HepG2 (cell line): Measurements from ENCODE around the gene EOLA1. TPM values are rescaled to one million over a fixed set of nuclear protein-coding genes. Genes with fewer than 3 reads are reported as not detected.

Source experiments
- ATF3 ChIP-seq: sonication (generic); formaldehyde crosslinking; IDR thresholded peaks from 2 replicates; pipeline ENCODE4 v1.4.0; 2020; ENCODE audit warnings: missing genetic modification reagents
- ATF6 ChIP-seq: sonication (generic); formaldehyde crosslinking; conservative IDR thresholded peaks from 2 replicates; pipeline ENCODE4 v1.4.0; 2020; ENCODE audit warnings: missing genetic modification reagents
- CENPBD1 ChIP-seq: sonication (generic); formaldehyde crosslinking; IDR thresholded peaks from 2 replicates; pipeline ENCODE4 v1.8.0; 2022; ENCODE audit warnings: missing genetic modification reagents, low read depth, mild to moderate bottlenecking, borderline replicate concordance
- ELK4 ChIP-seq: sonication (generic); formaldehyde crosslinking; IDR thresholded peaks from 2 replicates; pipeline ENCODE4 v1.9.0; 2021; ENCODE audit warnings: missing genetic modification reagents, borderline replicate concordance
- EZH2 ChIP-seq: conservative IDR thresholded peaks from 2 replicates; pipeline ENCODE4 v1.6.1; 2012; ENCODE audit warnings: mild to moderate bottlenecking, low read depth, low read length, moderate library complexity
- FOXA3 ChIP-seq: IDR thresholded peaks from 2 replicates; pipeline ENCODE4 v1.6.1; 2016; ENCODE audit warnings: missing genetic modification reagents, missing compliant biosample characterization
- HDAC1 ChIP-seq: sonication (generic); formaldehyde crosslinking; IDR thresholded peaks from 2 replicates; pipeline ENCODE4 v1.5.1; 2020; ENCODE audit warnings: mild to moderate bottlenecking, missing genetic modification reagents
- HDAC6 ChIP-seq: fragments of 200-600 bp; sonication (generic); IDR thresholded peaks from 2 replicates; pipeline ENCODE4 v1.7.0; 2017; ENCODE audit warnings: mild to moderate bottlenecking, antibody characterized with exemption, low read length, low read depth
- IKZF4 ChIP-seq: sonication (generic); formaldehyde crosslinking; IDR thresholded peaks from 2 replicates; pipeline ENCODE4 v1.5.1; 2020; ENCODE audit warnings: borderline replicate concordance, mild to moderate bottlenecking, low read depth, missing genetic modification reagents; ENCODE audit errors: not compliant biosample characterization
- JARID2 ChIP-seq: sonication (generic); formaldehyde crosslinking; IDR thresholded peaks from 2 replicates; pipeline ENCODE4 v1.8.1; 2023; ENCODE audit warnings: missing genetic modification reagents, inconsistent platforms; ENCODE audit not compliant: insufficient replicate concordance
- KDM3A ChIP-seq: IDR thresholded peaks from 2 replicates; pipeline ENCODE4 v1.6.1; 2018; ENCODE audit warnings: low read depth, missing compliant biosample characterization
- MEF2D ChIP-seq: sonication (generic); formaldehyde crosslinking; IDR thresholded peaks from 2 replicates; pipeline ENCODE4 v1.5.1; 2020; ENCODE audit warnings: mild to moderate bottlenecking, missing genetic modification reagents
- MIER3 ChIP-seq: IDR thresholded peaks from 2 replicates; pipeline ENCODE4 v1.6.1; 2016; ENCODE audit warnings: missing compliant biosample characterization, borderline replicate concordance
- MXI1 ChIP-seq: IDR thresholded peaks from 3 replicates; pipeline ENCODE4 v1.6.1; 2012; ENCODE audit warnings: low read depth, low read length, inconsistent platforms, borderline replicate concordance
- SNRNP70 ChIP-seq: fragments of 200-400 bp; formaldehyde crosslinking; IDR thresholded peaks from 2 replicates; pipeline ENCODE4 v1.6.1; 2017; ENCODE audit warnings: mild to moderate bottlenecking, low read depth, low read length, moderate library complexity
- ZBTB14 ChIP-seq: sonication (generic); formaldehyde crosslinking; IDR thresholded peaks from 2 replicates; pipeline ENCODE4 v1.4.0; 2020; ENCODE audit warnings: missing genetic modification reagents
- ZNF30 ChIP-seq: sonication (generic); formaldehyde crosslinking; IDR thresholded peaks from 2 replicates; pipeline ENCODE4 v1.5.0; 2020; ENCODE audit warnings: mild to moderate bottlenecking, missing genetic modification reagents
- ZNF337 ChIP-seq: sonication (generic); formaldehyde crosslinking; IDR thresholded peaks from 2 replicates; pipeline ENCODE4 v1.5.1; 2020; ENCODE audit warnings: missing genetic modification reagents, low read depth, mild to moderate bottlenecking, borderline replicate concordance
- ZNF343 ChIP-seq: sonication (generic); formaldehyde crosslinking; IDR thresholded peaks from 2 replicates; pipeline ENCODE4 v1.4.0; 2020; ENCODE audit warnings: mild to moderate bottlenecking, missing genetic modification reagents
- ZNF501 ChIP-seq: sonication (generic); formaldehyde crosslinking; IDR thresholded peaks from 2 replicates; pipeline ENCODE4 v1.5.1; 2020; ENCODE audit warnings: mild to moderate bottlenecking, moderate library complexity, missing genetic modification reagents
- ZNF737 ChIP-seq: sonication (generic); formaldehyde crosslinking; IDR thresholded peaks from 2 replicates; pipeline ENCODE4 v1.5.0; 2020; ENCODE audit warnings: missing genetic modification reagents, mild to moderate bottlenecking, borderline replicate concordance
- ZNF777 ChIP-seq: sonication (generic); formaldehyde crosslinking; IDR thresholded peaks from 2 replicates; pipeline ENCODE4 v1.4.0; 2020; ENCODE audit warnings: missing genetic modification reagents
- ZNF782 ChIP-seq: sonication (generic); formaldehyde crosslinking; IDR thresholded peaks from 2 replicates; pipeline ENCODE4 v1.4.0; 2020; ENCODE audit warnings: missing genetic modification reagents, mild to moderate bottlenecking, borderline replicate concordance
- ZNF792 ChIP-seq: IDR thresholded peaks from 2 replicates; pipeline ENCODE4 v1.6.1; 2016
- ZZZ3 ChIP-seq: sonication (generic); formaldehyde crosslinking; IDR thresholded peaks from 2 replicates; pipeline ENCODE4 v1.4.0; 2020; ENCODE audit warnings: missing genetic modification reagents, mild to moderate bottlenecking, borderline replicate concordance
- polyA plus RNA-seq, 8 experiments: library from polyadenylated mRNA; depleted of rRNA in 3 of 8; stranded (reverse) in 7 of 8; unstranded in 1 of 8; fragments of >200 nt; fragmentation: Illumina TruSeq in 4 of 8; extraction: Trizol in 4 of 8; gene quantifications; 2 replicates each; pipeline versions ENCODE4 v1.2.1 to v1.2.3, GENCODE V29; 2011 to 2016; ENCODE audit warnings: low read depth in 4 of 8, missing spikeins in 1 of 8, mixed read lengths in 1 of 8; ENCODE audit not compliant: insufficient read depth in 1 of 8
- total RNA-seq, 5 experiments: library from RNA; depleted of rRNA; stranded (reverse); fragments of >200 nt; fragmentation: Illumina TruSeq; extraction: Trizol; gene quantifications; 2 replicates each; pipeline ENCODE4 v1.2.3, GENCODE V29; 2016; ENCODE audit warnings: low read depth in 1 of 5

Gene EOLA1
- total and polyA plus RNA-seq, 2 of the 13 experiments (the other 11 are each of a cell fraction or from before 2014, with no cell fraction given), result 6.5 to 9.6 TPM

GRCh38 chrX:149540621-149541520, at the start of gene EOLA1 (continued):
- TF ChIP-seq ELK4 (no peak), HDAC1 (CRISPR knock-in tag) (peak; percentile 72), ZNF792 (no peak), ZNF777 (CRISPR knock-in tag) (0 out of 2 replicates have a peak, but pooled peaks have one; percentile 35), MEF2D (CRISPR knock-in tag) (no peak), ZNF501 (CRISPR knock-in tag) (peak; percentile 61; the same call in 1 of the 2 replicates), SNRNP70 (no peak), MIER3 (CRISPR knock-in tag) (0 out of 2 replicates have a peak, but pooled peaks have one; percentile 25), ZNF782 (CRISPR knock-in tag) (no peak), HDAC6 (no peak), IKZF4 (CRISPR knock-in tag) (no peak), ZNF343 (no peak), ZNF337 (CRISPR knock-in tag) (no peak), ZBTB14 (CRISPR knock-in tag) (no peak), EZH2 (no peak), ZNF30 (CRISPR knock-in tag) (no peak), ZNF737 (no peak), ATF6 (no peak), FOXA3 (CRISPR knock-in tag) (peak; percentile 58), ZZZ3 (CRISPR knock-in tag) (no peak), CENPBD1 (CRISPR knock-in tag) (no peak), KDM3A (no peak), MXI1 (peak; percentile 72; the same call in 1 of the 3 replicates), ATF3 (CRISPR knock-in tag) (no peak), JARID2 (CRISPR knock-in tag) (no peak)
